WTC11 (cell line): Measurements from ENCODE around the gene NTSR1.

Experiments
- ATF1 ChIP-seq: sonication (generic); formaldehyde crosslinking; IDR thresholded peaks from 2 replicates; pipeline ENCODE4 v1.8.1; 2023; ENCODE audit warnings: mild to moderate bottlenecking, moderate library complexity, missing genetic modification reagents
- ATF2 ChIP-seq: sonication (generic); formaldehyde crosslinking; IDR thresholded peaks from 2 replicates; pipeline ENCODE4 v1.8.1; 2022; ENCODE audit warnings: low read depth, missing genetic modification reagents, borderline replicate concordance
- ATF3 ChIP-seq: sonication (generic); formaldehyde crosslinking; conservative IDR thresholded peaks from 2 replicates; pipeline ENCODE4 v1.8.1; 2022; ENCODE audit warnings: mild to moderate bottlenecking, missing genetic modification reagents
- ELF4 ChIP-seq: sonication (generic); formaldehyde crosslinking; IDR thresholded peaks from 2 replicates; pipeline ENCODE4 v1.8.1; 2022; ENCODE audit warnings: low read depth, mild to moderate bottlenecking, moderate library complexity, missing genetic modification reagents
- ESRRA ChIP-seq: sonication (generic); formaldehyde crosslinking; IDR thresholded peaks from 2 replicates; pipeline ENCODE4 v1.8.1; 2022; ENCODE audit warnings: mild to moderate bottlenecking, missing genetic modification reagents, borderline replicate concordance
- FOXJ3 ChIP-seq: sonication (generic); formaldehyde crosslinking; IDR thresholded peaks from 2 replicates; pipeline ENCODE4 v1.9.0; 2021; ENCODE audit warnings: missing genetic modification reagents, mild to moderate bottlenecking, borderline replicate concordance
- MXD4 ChIP-seq: fragments of 250-450 bp; sonication (Bioruptor Pico); IDR thresholded peaks from 2 replicates; pipeline ENCODE4 v1.8.0; 2021; ENCODE audit warnings: mild to moderate bottlenecking, moderate library complexity, borderline replicate concordance
- NR2C2 ChIP-seq: sonication (generic); formaldehyde crosslinking; IDR thresholded peaks from 2 replicates; pipeline ENCODE4 v1.8.0; 2022; ENCODE audit warnings: mild to moderate bottlenecking, missing genetic modification reagents
- ZNF121 ChIP-seq: sonication (generic); formaldehyde crosslinking; IDR thresholded peaks from 2 replicates; pipeline ENCODE4 v1.8.0; 2023; ENCODE audit warnings: missing genetic modification reagents
- ZNF671 ChIP-seq: fragments of 250-450 bp; sonication (Bioruptor Pico); IDR thresholded peaks from 2 replicates; pipeline ENCODE4 v1.8.0; 2021; ENCODE audit warnings: mild to moderate bottlenecking
- TF ChIP-seq, protein P1 (sequence below): sonication (generic); formaldehyde crosslinking; IDR thresholded peaks from 2 replicates; pipeline ENCODE4 v1.8.0; 2022; ENCODE audit warnings: mild to moderate bottlenecking, missing genetic modification reagents
- TF ChIP-seq, protein P2 (sequence below): fragments of 200-600 bp; IDR thresholded peaks from 2 replicates; pipeline ENCODE4 v1.8.0; 2022; ENCODE audit warnings: antibody characterized with exemption

DNA sequence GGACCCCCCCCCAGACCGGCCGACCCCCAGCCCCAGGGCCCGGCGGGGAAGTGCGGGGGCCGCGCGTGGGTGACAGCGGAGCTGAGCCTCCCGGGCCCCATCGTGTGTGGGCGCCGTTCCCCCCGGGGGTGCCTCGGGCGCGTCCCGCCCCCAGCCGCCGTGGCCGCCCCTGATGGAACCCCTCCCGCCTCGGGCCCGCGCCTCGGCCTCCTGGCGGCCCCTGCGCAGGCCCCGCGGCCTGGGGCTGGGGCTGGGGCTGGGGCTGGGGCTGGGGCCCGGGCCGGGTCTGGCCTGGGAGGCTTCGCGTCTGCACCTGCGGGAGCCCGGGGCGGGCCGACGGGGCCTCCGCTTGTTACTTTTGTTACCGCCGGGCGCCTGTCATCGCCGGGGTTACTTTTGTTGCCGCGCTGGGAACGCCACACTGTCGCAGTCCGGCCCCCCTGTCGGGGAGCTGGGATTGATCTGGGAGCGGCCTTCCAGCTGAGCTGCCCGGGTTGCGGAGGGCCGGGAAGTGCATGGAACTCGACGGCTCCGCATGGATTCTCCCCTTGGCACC is 96.6 kb downstream of the NTSR1 start:
- TF ChIP-seq, protein P1, sequence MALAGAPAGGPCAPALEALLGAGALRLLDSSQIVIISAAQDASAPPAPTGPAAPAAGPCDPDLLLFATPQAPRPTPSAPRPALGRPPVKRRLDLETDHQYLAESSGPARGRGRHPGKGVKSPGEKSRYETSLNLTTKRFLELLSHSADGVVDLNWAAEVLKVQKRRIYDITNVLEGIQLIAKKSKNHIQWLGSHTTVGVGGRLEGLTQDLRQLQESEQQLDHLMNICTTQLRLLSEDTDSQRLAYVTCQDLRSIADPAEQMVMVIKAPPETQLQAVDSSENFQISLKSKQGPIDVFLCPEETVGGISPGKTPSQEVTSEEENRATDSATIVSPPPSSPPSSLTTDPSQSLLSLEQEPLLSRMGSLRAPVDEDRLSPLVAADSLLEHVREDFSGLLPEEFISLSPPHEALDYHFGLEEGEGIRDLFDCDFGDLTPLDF: no peak
- TF ChIP-seq, protein P2, sequence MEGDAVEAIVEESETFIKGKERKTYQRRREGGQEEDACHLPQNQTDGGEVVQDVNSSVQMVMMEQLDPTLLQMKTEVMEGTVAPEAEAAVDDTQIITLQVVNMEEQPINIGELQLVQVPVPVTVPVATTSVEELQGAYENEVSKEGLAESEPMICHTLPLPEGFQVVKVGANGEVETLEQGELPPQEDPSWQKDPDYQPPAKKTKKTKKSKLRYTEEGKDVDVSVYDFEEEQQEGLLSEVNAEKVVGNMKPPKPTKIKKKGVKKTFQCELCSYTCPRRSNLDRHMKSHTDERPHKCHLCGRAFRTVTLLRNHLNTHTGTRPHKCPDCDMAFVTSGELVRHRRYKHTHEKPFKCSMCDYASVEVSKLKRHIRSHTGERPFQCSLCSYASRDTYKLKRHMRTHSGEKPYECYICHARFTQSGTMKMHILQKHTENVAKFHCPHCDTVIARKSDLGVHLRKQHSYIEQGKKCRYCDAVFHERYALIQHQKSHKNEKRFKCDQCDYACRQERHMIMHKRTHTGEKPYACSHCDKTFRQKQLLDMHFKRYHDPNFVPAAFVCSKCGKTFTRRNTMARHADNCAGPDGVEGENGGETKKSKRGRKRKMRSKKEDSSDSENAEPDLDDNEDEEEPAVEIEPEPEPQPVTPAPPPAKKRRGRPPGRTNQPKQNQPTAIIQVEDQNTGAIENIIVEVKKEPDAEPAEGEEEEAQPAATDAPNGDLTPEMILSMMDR: no peak
- TF ChIP-seq ESRRA (CRISPR knock-in tag) (no peak), ZNF121 (no peak), ZNF671 (CRISPR knock-in tag) (no peak), ATF2 (no peak), ELF4 (CRISPR knock-in tag) (no peak), MXD4 (CRISPR knock-in tag) (no peak), FOXJ3 (no peak), ATF1 (CRISPR knock-in tag) (no peak), NR2C2 (CRISPR knock-in tag) (no peak), ATF3 (CRISPR knock-in tag) (no peak)
